GM18498 (cell line): ENCODE results near the gene GGTLC3.
"Not testable (repeated sequence)": the region's sequence is repeated elsewhere in the genome, so short reads cannot be mapped to it uniquely, and the experiment has no call there.

Experiments used
- ATAC-seq: cut with Tn5 transposase; IDR thresholded peaks from one replicate; pipeline ENCODE4 v1.9.1; 2021; ENCODE audit warnings: mild to moderate bottlenecking, moderate library complexity; ENCODE audit not compliant: unreplicated experiment

GGTLC3 gene

GRCh38 chr22:18518061-18518460 is at the start of gene GGTLC3:
Gene GGTLC3, minus strand, starts transcription at chr22:18518161. Its CDS starts 264 bp downstream, at chr22:18517897.
- not testable (repeated sequence) for ATAC-seq

- not testable (repeated sequence) for ATAC-seq
These were observed 42.4 kb upstream of the GGTLC3 start for GRCh38 chr22:18560099-18560974.

GRCh38 chr22:18558939-18559338 is 41.0 kb upstream of the GGTLC3 start:
- ATAC-seq, result not testable (repeated sequence)

DNA sequence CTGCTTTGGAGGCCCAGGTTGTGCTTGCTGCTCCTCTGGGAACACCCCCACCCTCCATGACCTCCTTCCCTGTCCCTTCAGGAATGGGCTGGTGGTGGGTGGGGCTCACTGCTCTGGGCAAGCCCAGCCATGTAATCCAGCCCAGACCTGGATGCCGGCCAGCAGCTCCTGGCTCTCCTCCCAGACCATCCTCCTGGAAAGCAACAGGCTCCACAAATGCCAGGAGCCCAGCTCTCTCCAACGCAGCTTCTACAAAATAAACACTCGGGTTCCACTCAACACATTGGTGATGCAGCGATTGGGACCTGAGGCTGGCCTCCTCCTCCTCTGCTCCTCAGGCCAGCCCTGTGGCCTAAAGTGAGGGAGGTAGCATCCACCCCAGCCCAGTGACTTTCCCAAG is 40.6 kb upstream of the GGTLC3 start:
- ATAC-seq, result not testable (repeated sequence)

GRCh38 chr22:18554280-18555256 is 36.6 kb upstream of the GGTLC3 start:
- ATAC-seq, result not testable (repeated sequence)

- not testable (repeated sequence) for ATAC-seq
These were observed 35.1 kb upstream of the GGTLC3 start for GRCh38 chr22:18552839-18553597.

- not testable (repeated sequence) for ATAC-seq
These were observed 33.1 kb upstream of the GGTLC3 start for GRCh38 chr22:18551046-18551445.

DNA sequence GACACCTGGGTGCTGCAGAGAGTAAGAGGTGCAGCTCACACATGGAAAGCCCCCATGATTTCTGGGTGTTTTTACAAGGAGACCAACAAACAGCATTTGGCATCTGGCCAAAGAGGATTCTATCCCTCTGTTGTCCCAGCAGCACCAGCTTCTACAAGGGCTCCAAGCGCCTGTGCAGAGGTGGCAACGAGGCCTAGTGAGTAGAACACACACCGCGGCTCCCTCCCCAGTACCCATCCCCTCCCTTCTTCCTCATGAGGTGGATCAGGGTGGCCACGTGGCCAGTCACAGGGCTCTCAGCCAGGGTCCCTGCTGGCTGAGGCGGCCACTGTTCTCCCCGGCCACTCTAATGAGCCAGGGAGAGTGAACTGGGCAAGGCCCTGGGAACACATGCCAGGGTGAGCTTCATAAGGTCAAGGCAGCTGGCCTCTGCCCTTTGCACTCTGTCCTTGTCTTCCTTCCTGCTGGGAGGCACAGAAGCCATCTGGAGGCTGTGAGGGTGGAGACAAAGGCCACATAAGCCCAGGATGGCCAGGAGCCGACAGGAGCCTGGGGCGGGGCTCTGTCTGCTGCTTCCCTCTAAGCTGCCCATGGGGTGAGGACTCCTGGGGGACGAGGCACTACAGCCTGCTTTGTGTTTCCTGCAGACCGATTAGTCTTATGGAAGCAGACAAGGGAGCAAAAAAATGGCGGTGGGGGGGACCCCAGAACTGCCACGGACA is 31.7 kb upstream of the GGTLC3 start:
- ATAC-seq, result not testable (repeated sequence)

- not testable (repeated sequence) for ATAC-seq
These were observed 26.7 kb upstream of the GGTLC3 start for GRCh38 chr22:18544615-18545014.

GRCh38 chr22:18543400-18543799 is 25.4 kb upstream of the GGTLC3 start:
- not testable (repeated sequence) for ATAC-seq

- ATAC-seq, result not testable (repeated sequence)
These were observed 22.0 kb upstream of the GGTLC3 start for GRCh38 chr22:18539994-18540393.

DNA sequence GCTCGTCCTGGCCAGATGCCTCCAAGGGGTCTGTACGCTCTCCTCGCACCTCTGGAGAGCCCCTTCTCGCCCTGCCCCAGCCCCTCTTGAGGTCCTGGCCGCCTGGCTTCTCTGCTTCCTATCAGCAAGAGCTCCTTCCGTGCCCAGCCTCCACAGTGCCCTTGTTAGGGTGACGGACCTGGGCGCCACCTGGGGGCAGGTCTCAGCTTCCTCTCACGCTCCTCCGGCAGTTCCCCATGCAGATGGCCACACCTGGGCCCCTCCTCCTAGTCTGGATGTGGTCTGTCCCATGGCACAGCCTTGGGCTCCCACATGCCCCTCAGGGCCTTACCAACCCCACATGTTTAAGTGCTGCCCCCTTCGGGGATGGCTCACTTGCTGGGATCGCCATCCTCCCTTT is 16.4 kb upstream of the GGTLC3 start:
- ATAC-seq, result not testable (repeated sequence)

DNA sequence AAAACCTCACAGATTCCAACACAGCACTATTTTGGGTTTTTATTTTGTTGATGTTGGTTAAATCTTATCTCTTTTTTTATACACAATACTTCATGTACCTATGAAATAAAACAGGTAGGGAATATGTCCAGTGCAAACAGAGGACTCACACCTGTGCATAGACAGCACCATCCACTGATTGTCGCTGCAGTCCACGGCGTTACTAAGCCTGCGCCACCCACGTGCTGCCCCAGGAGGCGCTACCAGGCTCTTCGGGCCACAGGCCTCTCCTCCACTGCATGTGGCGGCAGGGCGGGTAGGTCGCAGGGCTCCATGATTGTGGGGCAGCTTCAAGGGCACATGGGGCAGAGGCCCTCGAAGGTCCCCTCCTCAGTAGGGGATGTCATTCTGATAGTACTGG is 15.7 kb upstream of the GGTLC3 start:
- ATAC-seq, result not testable (repeated sequence)

- ATAC-seq, result peak; percentile 35
These were observed 11.6 kb upstream of the GGTLC3 start for GRCh38 chr22:18529416-18530145.

DNA sequence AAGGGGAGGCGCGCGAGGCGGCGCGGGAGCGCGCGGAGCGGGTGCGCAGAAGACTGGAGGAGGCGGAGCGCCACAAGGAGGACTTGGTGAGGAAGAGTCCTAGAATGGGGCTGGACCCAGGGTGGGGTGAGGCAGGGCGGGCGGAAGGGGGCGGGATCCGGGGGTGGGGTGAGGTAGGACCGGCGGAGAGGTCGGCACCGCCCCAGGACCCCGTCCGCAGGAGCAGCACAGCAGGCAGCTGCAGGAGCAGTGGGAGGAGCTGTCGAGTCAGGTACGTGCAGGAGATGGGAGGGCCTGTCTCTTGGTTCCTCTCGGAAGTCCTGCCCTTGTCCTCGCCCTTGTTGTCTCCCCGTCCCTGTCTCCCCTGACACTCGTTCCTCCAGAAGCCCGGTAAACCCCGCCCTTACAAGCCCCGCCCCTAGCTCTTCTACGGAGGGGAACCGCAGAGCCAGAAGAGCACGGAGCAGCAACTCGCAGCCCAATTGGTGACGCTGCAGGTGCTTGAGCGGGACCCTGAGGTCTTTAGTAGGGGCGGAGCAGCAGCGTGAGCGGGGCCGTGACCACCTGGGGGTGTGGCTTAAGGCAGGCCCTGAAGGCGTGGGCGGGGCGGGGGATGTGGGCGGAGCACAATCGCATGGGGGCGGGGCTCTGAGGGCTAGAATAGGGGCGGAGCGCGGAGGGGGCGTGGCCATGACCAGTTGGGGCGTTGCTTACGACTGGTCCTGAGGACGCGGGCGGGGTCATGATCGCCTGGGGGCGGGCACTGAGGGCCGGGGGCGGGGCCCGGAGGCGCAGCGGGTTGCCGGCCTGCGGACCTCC is 10.8 kb upstream of the GGTLC3 start:
- peak; percentile 81 for ATAC-seq

DNA sequence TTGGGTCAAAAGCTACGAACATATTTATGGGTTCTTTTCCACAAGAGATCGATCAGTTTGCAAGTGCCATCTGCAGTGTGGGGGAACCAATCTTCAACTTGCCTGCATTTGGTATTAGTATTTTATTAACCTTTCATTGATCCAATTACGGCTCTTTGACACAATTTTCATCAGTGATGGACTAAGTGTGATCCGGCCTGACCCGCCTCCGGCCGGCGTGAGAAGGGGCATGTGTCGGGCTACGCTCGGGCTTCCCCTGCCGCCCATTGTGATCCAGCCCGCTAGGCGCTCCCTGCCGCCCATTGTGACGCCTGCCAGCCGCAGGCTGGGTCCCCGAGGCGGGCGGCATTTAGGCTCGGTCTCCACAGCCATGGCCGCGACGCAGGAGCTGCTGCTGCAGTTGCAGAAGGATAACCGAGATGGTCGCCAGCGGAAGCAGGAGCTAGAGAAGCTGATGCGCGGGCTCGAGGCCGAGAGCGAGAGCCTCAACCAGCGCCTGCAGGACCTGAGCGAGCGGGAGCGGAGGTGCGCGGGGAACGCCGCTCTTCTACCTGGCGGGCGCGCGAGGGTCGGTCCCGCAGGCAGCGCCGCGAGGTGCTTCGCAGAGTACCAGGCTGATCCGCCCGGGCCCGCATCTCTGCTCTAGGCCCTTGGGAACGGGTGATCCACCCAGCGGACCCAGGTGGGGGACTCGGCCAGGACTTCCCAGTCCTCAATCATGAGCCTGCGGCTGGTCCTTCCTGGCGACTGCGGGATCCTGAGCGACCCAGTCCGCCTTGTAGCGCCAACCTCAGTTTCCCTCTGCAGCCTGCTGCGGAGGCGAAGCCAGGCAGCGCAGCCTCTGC is 10.0 kb upstream of the GGTLC3 start, which contains the start of gene TMEM191B:
Gene TMEM191B, plus strand, starts transcription at position 51 of the 845 bp plus-strand sequence. Its CDS starts 179 bp downstream, at position 230.
- peak; percentile 30 for ATAC-seq

GRCh38 chr22:18523328-18523727 is 5.4 kb upstream of the GGTLC3 start:
- not testable (repeated sequence) for ATAC-seq
